Measurements from ENCODE around the gene BPNT1. TPM values are rescaled to one million over a fixed set of nuclear protein-coding genes. Genes with fewer than 3 reads are reported as not detected.

The BPNT1 gene
- total and polyA plus RNA-seq, 2 of the 13 experiments (the other 11 are each of a cell fraction or from before 2014, with no cell fraction given): 35.2 to 43.9 TPM

GRCh38 chr1:220046052-220046930, 43.3 kb downstream of the BPNT1 start, which contains the start of gene EPRS1 (continued):
- TF ChIP-seq SIN3A (IDR thresholded peaks at IDR 0.05; ENCODE audit: borderline replicate concordance, low read depth, low read length): peak; percentile 83; the same call in 1 of the 2 replicates
- TF ChIP-seq ZNF782 (CRISPR knock-in tag; IDR thresholded peaks at IDR 0.05; ENCODE audit: borderline replicate concordance): no peak
- no peak for TF ChIP-seq SMAD9 (CRISPR knock-in tag; IDR thresholded peaks at IDR 0.05)
- peak; percentile 64; the same call in 1 of the 2 replicates for TF ChIP-seq AKAP8 (CRISPR knock-in tag; IDR thresholded peaks at IDR 0.05)
- TF ChIP-seq MAZ (IDR thresholded peaks at IDR 0.05; ENCODE audit: borderline replicate concordance, low read depth, low read length): peak; percentile 64; the same call in 1 of the 2 replicates
- TF ChIP-seq MAZ (CRISPR knock-in tag; IDR thresholded peaks at IDR 0.05; ENCODE audit: low read depth): peak; percentile 89
- TF ChIP-seq ZBTB42 (CRISPR knock-in tag; IDR thresholded peaks at IDR 0.05): no peak
- TF ChIP-seq ZNF687 (CRISPR knock-in tag; IDR thresholded peaks at IDR 0.05): peak; percentile 98
- TF ChIP-seq TGIF2 (CRISPR knock-in tag; IDR thresholded peaks at IDR 0.05): peak; percentile 67; the same call in 1 of the 2 replicates
- TF ChIP-seq ZNF770 (CRISPR knock-in tag; IDR thresholded peaks at IDR 0.05): peak; percentile 83; the same call in 1 of the 2 replicates
- no peak for TF ChIP-seq ZNF326 (CRISPR knock-in tag; IDR thresholded peaks at IDR 0.05; ENCODE audit: borderline replicate concordance)
- no peak; the same call in 1 of the 2 replicates for TF ChIP-seq ZHX1 (CRISPR knock-in tag; IDR thresholded peaks at IDR 0.05; ENCODE audit: low read depth)
- peak; percentile 77; the same call in 1 of the 2 replicates for TF ChIP-seq PRDM10 (CRISPR knock-in tag; IDR thresholded peaks at IDR 0.05; ENCODE audit: low read depth)
- no peak; the same call in 1 of the 2 replicates for TF ChIP-seq MATR3 (CRISPR knock-in tag; IDR thresholded peaks at IDR 0.05)

Data from HepG2 (cell line).